Caco-2 (cell line): ENCODE results near the gene WEE1. TPM values are rescaled to one million over a fixed set of nuclear protein-coding genes. Genes with fewer than 3 reads are reported as not detected.

Source experiments
- BruUV-seq: library from RNA; stranded (reverse); fragments of 400-500 nt; replicated peaks from 2 replicates; lab custom pipeline; 2021; lab: Mats Ljungman, UMichigan
- CTCF ChIA-PET: fragments of 300-600 bp; sonication (Branson Sonifier 250); formaldehyde crosslinking; loops from one replicate; lab custom pipeline; 2022; ENCODE audit warnings: antibody characterized with exemption; lab: Charles Lee
- POLR2A ChIA-PET: fragments of 300-600 bp; sonication (Branson Sonifier 250); formaldehyde crosslinking; loops from one replicate; lab custom pipeline; 2022; ENCODE audit warnings: antibody characterized with exemption; lab: Charles Lee
- DNase-seq, 2 experiments: peaks; one replicate each; pipeline versions ENCODE4 v3.0.0 to v3.0.0-alpha.2; 2020 to 2022
- H3K27me3 ChIP-seq: replicated peaks from 2 replicates; pipeline ENCODE4 v1.6.0; 2011; ENCODE audit warnings: low read length; ENCODE audit not compliant: control insufficient read depth, insufficient read depth
- H3K36me3 ChIP-seq: 2 replicates; pipeline ENCODE4 v1.5.1; 2011; ENCODE audit warnings: low read length; ENCODE audit not compliant: control insufficient read depth, insufficient read depth
- H3K4me1 ChIP-seq: fragments of 250-450 bp; sonication (Bioruptor Pico); 2 replicates; pipeline ENCODE4 v1.5.1; 2020; ENCODE audit warnings: mild to moderate bottlenecking
- H3K4me3 ChIP-seq: 2 replicates; pipeline ENCODE4 v1.5.1; 2011; ENCODE audit warnings: low read depth, mild to moderate bottlenecking, control low read depth, low read length
- H3K9me3 ChIP-seq: fragments of 250-450 bp; sonication (Bioruptor Pico); 2 replicates; pipeline ENCODE4 v1.5.1; 2020; ENCODE audit warnings: mild to moderate bottlenecking, moderate library complexity
- H3K27ac Mint-ChIP-seq: one replicate; pipeline ENCODE4 v1.8.0; 2022; ENCODE audit warnings: mixed read lengths; ENCODE audit not compliant: unreplicated experiment
- H3K27me3 Mint-ChIP-seq: one replicate; pipeline ENCODE4 v1.8.0; 2022; ENCODE audit warnings: mixed read lengths; ENCODE audit not compliant: insufficient read depth, unreplicated experiment
- H3K36me3 Mint-ChIP-seq: one replicate; pipeline ENCODE4 v1.8.0; 2022; ENCODE audit warnings: mild to moderate bottlenecking, mixed read lengths; ENCODE audit not compliant: insufficient read depth, unreplicated experiment
- H3K4me1 Mint-ChIP-seq: one replicate; pipeline ENCODE4 v1.8.0; 2022; ENCODE audit warnings: low read depth, mixed read lengths; ENCODE audit not compliant: unreplicated experiment
- H3K4me3 Mint-ChIP-seq: one replicate; pipeline ENCODE4 v1.8.0; 2022; ENCODE audit warnings: mild to moderate bottlenecking, moderate library complexity, mixed read lengths; ENCODE audit not compliant: unreplicated experiment
- H3K9me3 Mint-ChIP-seq: one replicate; pipeline ENCODE4 v1.8.0; 2022; ENCODE audit warnings: mixed read lengths; ENCODE audit not compliant: unreplicated experiment
- intact Hi-C: fragments of 100-400 bp; cut with micrococcal nuclease; formaldehyde crosslinking; loops from one replicate; pipeline ENCODE4 v1.10.0; 2022; ENCODE audit not compliant: unreplicated experiment
- total RNA-seq: library from RNA; stranded (reverse); gene quantifications from 2 replicates; pipeline ENCODE4 v1.2.3, GENCODE V29; 2022
- TF ChIP-seq, protein P1 (sequence below), 2 experiments: fragments of 200-600 bp in 1 of 2; IDR thresholded peaks; 1 replicate in 1 of 2; 2 replicates in 1 of 2; pipeline versions ENCODE4 v1.5.1 to v1.8.0; 2011 to 2022; ENCODE audit warnings: antibody characterized with exemption in 1 of 2, control low read depth in 1 of 2, inconsistent platforms in 1 of 2, low read depth in 1 of 2, low read length in 1 of 2, mild to moderate bottlenecking in 1 of 2, moderate library complexity in 1 of 2; ENCODE audit not compliant: insufficient read depth in 1 of 2, severe bottlenecking in 1 of 2, unreplicated experiment in 1 of 2

WEE1 gene
- total RNA-seq, 1 experiment from 2014 or later = 108 TPM

DNA sequence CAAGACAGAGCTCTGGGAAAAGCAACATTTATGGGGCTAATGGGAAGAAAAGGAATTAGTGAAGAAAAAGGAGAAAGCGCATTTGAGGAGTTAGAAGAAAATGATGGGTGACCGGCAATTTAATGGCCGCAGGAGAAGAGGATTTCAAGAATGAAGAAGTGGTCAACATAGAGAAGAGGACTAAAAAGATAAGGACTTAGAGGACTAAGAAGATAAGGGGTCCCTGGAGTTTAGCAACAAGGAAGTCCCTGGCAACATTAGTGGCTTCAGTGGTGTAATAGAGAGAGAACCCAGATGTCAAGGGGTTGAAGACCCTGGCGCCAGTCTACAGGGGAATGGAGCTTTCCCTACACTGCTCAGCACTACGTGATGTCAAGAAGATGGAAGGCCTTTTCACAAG, 32.3 kb downstream of the WEE1 start:
- H3K36me3 ChIP-seq = no peaks in the 10 kb centered on the region
- no peak for DNase-seq
- Mint-ChIP-seq H3K27me3 (no peaks in the 10 kb centered on the region), H3K27ac (no peak overlapping the region), H3K4me3 (no peak overlapping the region), H3K9me3 (no peaks in the 10 kb centered on the region), H3K4me1 (peaks cover 49% of the 10 kb centered on the region), H3K36me3 (peaks cover 8% of the 10 kb centered on the region)
- no peaks in the 10 kb centered on the region for H3K27me3 ChIP-seq
- POLR2A ChIA-PET = interaction anchor here (0.7 kb wide), 1 partner anchor 145 kb away, joined by 5 read pairs; the partner anchor contains the start of gene ZNF143
- no TSS peak for BruUV-seq
- H3K4me3 ChIP-seq = no peak overlapping the region
- CTCF ChIA-PET = no interaction called here
- peaks cover 41% of the 10 kb centered on the region for H3K4me1 ChIP-seq
- H3K9me3 ChIP-seq = no peaks in the 10 kb centered on the region
- TF ChIP-seq, protein P1, sequence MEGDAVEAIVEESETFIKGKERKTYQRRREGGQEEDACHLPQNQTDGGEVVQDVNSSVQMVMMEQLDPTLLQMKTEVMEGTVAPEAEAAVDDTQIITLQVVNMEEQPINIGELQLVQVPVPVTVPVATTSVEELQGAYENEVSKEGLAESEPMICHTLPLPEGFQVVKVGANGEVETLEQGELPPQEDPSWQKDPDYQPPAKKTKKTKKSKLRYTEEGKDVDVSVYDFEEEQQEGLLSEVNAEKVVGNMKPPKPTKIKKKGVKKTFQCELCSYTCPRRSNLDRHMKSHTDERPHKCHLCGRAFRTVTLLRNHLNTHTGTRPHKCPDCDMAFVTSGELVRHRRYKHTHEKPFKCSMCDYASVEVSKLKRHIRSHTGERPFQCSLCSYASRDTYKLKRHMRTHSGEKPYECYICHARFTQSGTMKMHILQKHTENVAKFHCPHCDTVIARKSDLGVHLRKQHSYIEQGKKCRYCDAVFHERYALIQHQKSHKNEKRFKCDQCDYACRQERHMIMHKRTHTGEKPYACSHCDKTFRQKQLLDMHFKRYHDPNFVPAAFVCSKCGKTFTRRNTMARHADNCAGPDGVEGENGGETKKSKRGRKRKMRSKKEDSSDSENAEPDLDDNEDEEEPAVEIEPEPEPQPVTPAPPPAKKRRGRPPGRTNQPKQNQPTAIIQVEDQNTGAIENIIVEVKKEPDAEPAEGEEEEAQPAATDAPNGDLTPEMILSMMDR (IDR thresholded peaks at IDR 0.05; ENCODE audit: insufficient read depth in 1 of 2, low read depth in 1 of 2, low read length in 1 of 2, severe bottlenecking in 1 of 2, unreplicated experiment in 1 of 2) = no peak
- intact Hi-C loops = no loop called here

GRCh38 chr11:9606809-9607510, 33.5 kb downstream of the WEE1 start:
- Histone ChIP-seq H3K36me3 (no peaks in the 10 kb centered on the region), H3K27me3 (no peaks in the 10 kb centered on the region), H3K9me3 (no peaks in the 10 kb centered on the region), H3K4me1 (peaks cover 44% of the 10 kb centered on the region), H3K4me3 (no peak overlapping the region)
- BruUV-seq = no TSS peak
- peak overlapping the region; percentile 76 for H3K27ac Mint-ChIP-seq
- CTCF ChIA-PET = interaction anchor here (0.6 to 1.5 kb wide), 4 partner anchors 99 to 142 kb away, joined by 3 to 7 read pairs (median 3); no protein-coding TSS in a partner anchor
- peak; percentile 55 to 62 for DNase-seq
- TF ChIP-seq, protein P1 (IDR thresholded peaks at IDR 0.05; ENCODE audit: insufficient read depth in 1 of 2, low read depth in 1 of 2, low read length in 1 of 2, severe bottlenecking in 1 of 2, unreplicated experiment in 1 of 2) = peak; percentile 35 to 39
- no peaks in the 10 kb centered on the region for H3K27me3 Mint-ChIP-seq
- POLR2A ChIA-PET = no interaction called here
- intact Hi-C loops = no loop called here
- H3K4me3 Mint-ChIP-seq = peak overlapping the region; percentile 20
- peaks cover 47% of the 10 kb centered on the region for H3K4me1 Mint-ChIP-seq
- no peaks in the 10 kb centered on the region for H3K9me3 Mint-ChIP-seq
- H3K36me3 Mint-ChIP-seq = peaks cover 14% of the 10 kb centered on the region

GRCh38 chr11:9607511-9607899, 34.0 kb downstream of the WEE1 start:
- H3K4me3 ChIP-seq = no peak overlapping the region
- Mint-ChIP-seq H3K27ac (peak overlapping the region; percentile 76), H3K4me1 (peaks cover 47% of the 10 kb centered on the region), H3K4me3 (no peak overlapping the region), H3K36me3 (peaks cover 14% of the 10 kb centered on the region), H3K9me3 (no peaks in the 10 kb centered on the region), H3K27me3 (no peaks in the 10 kb centered on the region)
- intact Hi-C loops = no loop called here
- no peaks in the 10 kb centered on the region for H3K36me3 ChIP-seq
- H3K4me1 ChIP-seq = peaks cover 50% of the 10 kb centered on the region
- TF ChIP-seq, protein P1 (IDR thresholded peaks at IDR 0.05; ENCODE audit: insufficient read depth in 1 of 2, low read depth in 1 of 2, low read length in 1 of 2, severe bottlenecking in 1 of 2, unreplicated experiment in 1 of 2) = no peak
- no TSS peak for BruUV-seq
- DNase-seq = peak in 1 of 2 experiments; percentile 43
- ChIA-PET CTCF (interaction anchor here (1.0 to 1.5 kb wide), 2 partner anchors 100 to 141 kb away, joined by 3 read pairs; no protein-coding TSS in a partner anchor), POLR2A (interaction anchor here (0.7 kb wide), 1 partner anchor 243 kb away, joined by 8 read pairs; no protein-coding TSS in a partner anchor)
- H3K27me3 ChIP-seq = no peaks in the 10 kb centered on the region
- no peaks in the 10 kb centered on the region for H3K9me3 ChIP-seq
